ENCODE data around the gene HOTAIR.
A peak's percentile ranks its signal among the peaks of the same experiment; 100 is the strongest.

HOTAIR gene

GRCh38 chr12:53998110-53998899, 23.6 kb upstream of the HOTAIR start:
- no peak for DNase-seq

GRCh38 chr12:53997204-53998109, 22.7 kb upstream of the HOTAIR start:
- no peak for DNase-seq

- DNase-seq, result no peak
These were observed 21.8 kb upstream of the HOTAIR start for GRCh38 chr12:53996240-53997203.

- DNase-seq, result peak; percentile 79
These were observed 20.9 kb upstream of the HOTAIR start for GRCh38 chr12:53995378-53996239.

GRCh38 chr12:53995002-53995377, 20.2 kb upstream of the HOTAIR start:
- no peak for DNase-seq

- no peak for DNase-seq
These were observed 19.7 kb upstream of the HOTAIR start for GRCh38 chr12:53994264-53995001.

- no peak for DNase-seq
These were observed 19.2 kb upstream of the HOTAIR start for GRCh38 chr12:53994009-53994263.

GRCh38 chr12:53993162-53994008, 18.6 kb upstream of the HOTAIR start:
- DNase-seq, result no peak

GRCh38 chr12:53992377-53992889, 17.7 kb upstream of the HOTAIR start:
- no peak for DNase-seq

- DNase-seq, result no peak
These were observed 16.3 kb upstream of the HOTAIR start for GRCh38 chr12:53991077-53991460.

GRCh38 chr12:53990311-53991076, 15.7 kb upstream of the HOTAIR start:
- DNase-seq, result no peak

- DNase-seq, result peak; percentile 43
These were observed 14.7 kb upstream of the HOTAIR start for GRCh38 chr12:53989227-53990113.

- no peak for DNase-seq
These were observed 13.9 kb upstream of the HOTAIR start for GRCh38 chr12:53988541-53989226.

- no peak for DNase-seq
These were observed 13.1 kb upstream of the HOTAIR start for GRCh38 chr12:53987787-53988230.

GRCh38 chr12:53986686-53987483, 12.1 kb upstream of the HOTAIR start:
- DNase-seq, result no peak

GRCh38 chr12:53985994-53986685, 11.4 kb upstream of the HOTAIR start:
- no peak for DNase-seq
